PC-3 (cell line): Measurements from ENCODE around the gene SMU1. TPM values are rescaled to one million over a fixed set of nuclear protein-coding genes. Genes with fewer than 3 reads are reported as not detected.

ENCODE experiments used
- ATAC-seq: fragments of 200-7000 bp; cut with Tn5 transposase; 2 replicates; pipeline ENCODE4 v1.9.1; 2020; ENCODE audit warnings: mild to moderate bottlenecking, moderate library complexity
- BruUV-seq: library from RNA; stranded (reverse); fragments of 400-500 nt; replicated peaks from 2 replicates; lab custom pipeline; 2021; lab: Mats Ljungman, UMichigan
- CTCF ChIA-PET: fragments of 300-600 bp; sonication (Branson Sonifier 250); formaldehyde crosslinking; loops from one replicate; lab custom pipeline; 2022; ENCODE audit warnings: antibody characterized with exemption; lab: Charles Lee
- POLR2A ChIA-PET: fragments of 300-600 bp; sonication (Branson Sonifier 250); formaldehyde crosslinking; loops from one replicate; lab custom pipeline; 2022; ENCODE audit warnings: antibody characterized with exemption; ENCODE audit not compliant: unreplicated experiment; lab: Charles Lee
- DNase-seq: peaks from one replicate; pipeline ENCODE4 v3.0.0-alpha.2; 2015
- H2AFZ ChIP-seq: fragments of 300-600 bp; sonication (generic); 2 replicates; pipeline ENCODE4 v1.6.0; 2016; ENCODE audit warnings: antibody characterized with exemption, low read length
- H3F3A ChIP-seq: fragments of 300-600 bp; sonication (generic); one replicate; pipeline ENCODE4 v1.6.0; 2017; ENCODE audit warnings: antibody characterized with exemption, low read length, control low read depth, mild to moderate bottlenecking; ENCODE audit not compliant: unreplicated experiment
- H3K27ac ChIP-seq: fragments of 300-600 bp; sonication (generic); 2 replicates; pipeline ENCODE4 v1.5.1; 2016; ENCODE audit warnings: mild to moderate bottlenecking, low read length
- H3K27me3 ChIP-seq: fragments of 300-600 bp; sonication (generic); 2 replicates; pipeline ENCODE4 v1.6.1; 2016; ENCODE audit warnings: low read length, mixed read lengths
- H3K36me3 ChIP-seq: fragments of 300-600 bp; sonication (generic); 2 replicates; pipeline ENCODE4 v1.6.1; 2016; ENCODE audit warnings: low read depth, mixed run types, low read length, mixed read lengths
- H3K4me1 ChIP-seq: fragments of 300-600 bp; sonication (generic); 2 replicates; pipeline ENCODE4 v1.5.1; 2016; ENCODE audit warnings: low read length; ENCODE audit not compliant: insufficient read depth
- H3K4me2 ChIP-seq: fragments of 300-600 bp; sonication (generic); 2 replicates; pipeline ENCODE4 v1.6.0; 2016; ENCODE audit warnings: low read length
- H3K4me3 ChIP-seq: fragments of 300-600 bp; sonication (generic); 2 replicates; pipeline ENCODE4 v1.5.1; 2016; ENCODE audit warnings: mild to moderate bottlenecking, low read length, mixed read lengths
- H3K79me2 ChIP-seq: fragments of 300-600 bp; sonication (generic); 2 replicates; pipeline ENCODE4 v1.6.1; 2017; ENCODE audit warnings: low read length, mixed read lengths
- H3K9ac ChIP-seq: fragments of 300-600 bp; sonication (generic); 2 replicates; pipeline ENCODE4 v1.6.0; 2016; ENCODE audit warnings: mild to moderate bottlenecking, low read length
- H3K9me2 ChIP-seq: fragments of 300-600 bp; sonication (generic); replicated peaks from 2 replicates; pipeline ENCODE4 v1.6.1; 2016; ENCODE audit warnings: mixed run types, low read length, mixed read lengths
- H3K9me3 ChIP-seq: fragments of 300-600 bp; sonication (generic); 2 replicates; pipeline ENCODE4 v1.6.1; 2016; ENCODE audit warnings: low read length, mixed read lengths
- H4K20me1 ChIP-seq: fragments of 300-600 bp; sonication (generic); 2 replicates; pipeline ENCODE4 v1.6.1; 2016; ENCODE audit warnings: low read length, mixed read lengths
- EZH2 ChIP-seq: fragments of 300-600 bp; sonication (generic); IDR thresholded peaks from one replicate; pipeline ENCODE4 v1.6.1; 2017; ENCODE audit warnings: antibody characterized with exemption, mild to moderate bottlenecking, low read length; ENCODE audit not compliant: unreplicated experiment
- EZH2phosphoT487 ChIP-seq: fragments of 300-600 bp; sonication (generic); IDR thresholded peaks from 2 replicates; pipeline ENCODE4 v1.6.1; 2018; ENCODE audit warnings: mild to moderate bottlenecking, antibody characterized with exemption, low read length, borderline replicate concordance
- intact Hi-C: fragments of 100-400 bp; cut with micrococcal nuclease; formaldehyde crosslinking; loops from 2 replicates; pipeline ENCODE4 v1.9.0; 2023
- total RNA-seq: library from RNA; depleted of rRNA; stranded (reverse); fragments of >200 nt; gene quantifications from 2 replicates; pipeline ENCODE4 v1.2.3, GENCODE V29; 2014
- TF ChIP-seq, protein P1 (sequence below): fragments of 300-600 bp; sonication (generic); conservative IDR thresholded peaks from 2 replicates; pipeline ENCODE4 v1.5.1; 2017; ENCODE audit warnings: antibody characterized with exemption, low read depth, mild to moderate bottlenecking, low read length

The SMU1 gene
- total RNA-seq, 1 experiment from 2014 or later: 17.6 TPM

DNA sequence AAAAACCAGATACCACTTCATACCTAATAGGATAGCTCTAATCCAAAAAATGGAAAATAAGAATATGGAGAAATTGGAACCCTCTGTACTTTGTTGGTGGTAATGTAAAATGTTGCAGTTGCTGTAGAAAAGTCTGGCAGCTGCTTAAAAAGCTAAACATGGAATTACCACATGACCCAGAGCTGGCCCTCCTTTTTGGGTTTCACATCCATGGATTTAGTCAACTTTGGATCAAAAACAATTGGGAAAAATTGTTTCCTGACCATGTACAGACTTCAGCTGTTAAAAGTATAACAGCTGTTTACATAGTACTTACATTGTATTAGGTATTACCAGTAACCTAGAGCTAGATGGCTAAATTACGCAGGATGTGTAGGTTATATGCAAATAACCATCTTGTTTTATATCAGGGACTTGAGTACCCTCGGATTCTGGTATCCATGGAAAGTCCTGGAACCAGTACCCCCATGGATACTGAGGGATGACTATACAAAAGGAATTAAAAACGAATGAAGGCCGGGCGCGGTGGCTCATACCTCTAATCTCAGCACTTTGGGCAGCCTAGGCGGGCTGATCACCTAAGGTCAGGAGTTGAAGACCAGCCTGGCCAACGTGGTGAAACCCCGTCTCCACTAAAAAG, 35.6 kb downstream of the SMU1 start:
- Histone ChIP-seq H4K20me1 (0 out of 2 replicates have a peak, but pooled peaks cover 3% of the 10 kb centered on the region), H3K4me3 (no peak overlapping the region), H3K36me3 (peaks cover 31% of the 10 kb centered on the region), H3K4me2 (no peak overlapping the region), H3F3A (peaks cover 1% of the 10 kb centered on the region), H2AFZ (no peak overlapping the region), H3K27me3 (no peaks in the 10 kb centered on the region), H3K27ac (no peak overlapping the region), H3K9ac (no peak overlapping the region), H3K9me2 (no peaks in the 10 kb centered on the region), H3K9me3 (no peaks in the 10 kb centered on the region), H3K79me2 (no peaks in the 10 kb centered on the region), H3K4me1 (peaks cover 15% of the 10 kb centered on the region; the same call in 1 of the 2 replicates)
- ChIA-PET CTCF (no interaction called here), POLR2A (no interaction called here)
- no peak for TF ChIP-seq EZH2phosphoT487
- TF ChIP-seq, protein P1, sequence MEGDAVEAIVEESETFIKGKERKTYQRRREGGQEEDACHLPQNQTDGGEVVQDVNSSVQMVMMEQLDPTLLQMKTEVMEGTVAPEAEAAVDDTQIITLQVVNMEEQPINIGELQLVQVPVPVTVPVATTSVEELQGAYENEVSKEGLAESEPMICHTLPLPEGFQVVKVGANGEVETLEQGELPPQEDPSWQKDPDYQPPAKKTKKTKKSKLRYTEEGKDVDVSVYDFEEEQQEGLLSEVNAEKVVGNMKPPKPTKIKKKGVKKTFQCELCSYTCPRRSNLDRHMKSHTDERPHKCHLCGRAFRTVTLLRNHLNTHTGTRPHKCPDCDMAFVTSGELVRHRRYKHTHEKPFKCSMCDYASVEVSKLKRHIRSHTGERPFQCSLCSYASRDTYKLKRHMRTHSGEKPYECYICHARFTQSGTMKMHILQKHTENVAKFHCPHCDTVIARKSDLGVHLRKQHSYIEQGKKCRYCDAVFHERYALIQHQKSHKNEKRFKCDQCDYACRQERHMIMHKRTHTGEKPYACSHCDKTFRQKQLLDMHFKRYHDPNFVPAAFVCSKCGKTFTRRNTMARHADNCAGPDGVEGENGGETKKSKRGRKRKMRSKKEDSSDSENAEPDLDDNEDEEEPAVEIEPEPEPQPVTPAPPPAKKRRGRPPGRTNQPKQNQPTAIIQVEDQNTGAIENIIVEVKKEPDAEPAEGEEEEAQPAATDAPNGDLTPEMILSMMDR: no peak
- TF ChIP-seq EZH2: no peak
- ATAC-seq (no peak), DNase-seq (no peak)
- no TSS peak for BruUV-seq
- intact Hi-C loops: no loop called here

DNA sequence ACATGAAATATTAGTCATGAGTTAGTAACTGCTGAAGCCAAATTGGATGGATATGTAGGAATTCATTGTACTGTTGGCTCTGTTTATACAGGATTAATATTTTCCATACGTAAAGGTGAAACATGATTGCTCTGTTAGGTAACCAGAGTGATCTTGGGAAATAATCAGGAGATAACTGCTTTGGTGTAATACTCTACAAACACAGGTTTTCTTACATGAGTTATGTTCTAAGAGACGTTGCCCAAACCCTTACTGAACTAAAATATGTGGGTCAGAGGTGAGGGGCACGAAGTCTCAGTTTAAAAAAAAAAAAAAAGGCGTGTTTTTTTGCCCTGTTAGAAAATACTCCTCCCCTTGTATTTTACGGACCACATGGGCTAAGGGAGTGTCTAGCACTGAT, 43.6 kb downstream of the SMU1 start:
- Histone ChIP-seq H2AFZ (no peak overlapping the region), H3K79me2 (peaks cover 70% of the 10 kb centered on the region), H3K27me3 (no peaks in the 10 kb centered on the region), H3K4me1 (peaks cover 21% of the 10 kb centered on the region), H3F3A (no peaks in the 10 kb centered on the region), H3K36me3 (peaks cover 95% of the 10 kb centered on the region), H3K27ac (no peak overlapping the region), H3K9ac (no peak overlapping the region), H4K20me1 (peaks cover 50% of the 10 kb centered on the region), H3K9me3 (no peaks in the 10 kb centered on the region), H3K4me3 (no peak overlapping the region), H3K4me2 (no peak overlapping the region; the same call in 1 of the 2 replicates), H3K9me2 (no peaks in the 10 kb centered on the region)
- TF ChIP-seq EZH2: no peak
- no peak for TF ChIP-seq EZH2phosphoT487
- TF ChIP-seq, protein P1: no peak
- intact Hi-C loops: no loop called here
- ChIA-PET POLR2A (no interaction called here), CTCF (no interaction called here)
- BruUV-seq: no TSS peak
- no peak for ATAC-seq
- DNase-seq: no peak

DNA sequence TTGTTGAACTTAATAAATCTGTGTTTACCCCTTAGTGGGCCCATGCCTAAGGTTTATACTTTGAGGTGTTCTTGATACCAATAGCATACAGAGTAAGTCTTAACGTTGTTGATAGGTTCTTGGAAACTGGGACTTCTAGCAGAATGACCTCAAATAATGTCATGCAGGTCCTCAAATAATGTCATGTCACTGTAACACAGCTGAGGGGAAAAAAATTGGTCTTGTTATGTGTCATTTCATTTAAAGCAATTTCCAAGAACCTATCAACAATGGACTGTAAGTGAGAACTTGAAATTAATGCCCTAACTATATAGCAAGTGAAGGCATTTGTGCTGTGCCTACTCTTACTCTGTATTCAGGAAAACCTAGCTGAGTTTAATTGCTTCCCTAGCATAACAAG, 44.2 kb downstream of the SMU1 start:
- H3K79me2 ChIP-seq: peaks cover 76% of the 10 kb centered on the region
- intact Hi-C loops: no loop called here
- H4K20me1 ChIP-seq: peaks cover 55% of the 10 kb centered on the region
- BruUV-seq: no TSS peak
- no peak for DNase-seq
- H3F3A ChIP-seq: no peaks in the 10 kb centered on the region
- no peak overlapping the region for H3K27ac ChIP-seq
- H3K27me3 ChIP-seq: no peaks in the 10 kb centered on the region
- ChIA-PET POLR2A (no interaction called here), CTCF (no interaction called here)
- no peaks in the 10 kb centered on the region for H3K9me3 ChIP-seq
- no peaks in the 10 kb centered on the region for H3K9me2 ChIP-seq
- no peak overlapping the region for H3K4me2 ChIP-seq
- no peak overlapping the region for H3K4me3 ChIP-seq
- no peak overlapping the region for H2AFZ ChIP-seq
- TF ChIP-seq, protein P1: no peak
- TF ChIP-seq EZH2phosphoT487 (no peak), EZH2 (no peak)
- ATAC-seq: no peak
- H3K9ac ChIP-seq: no peak overlapping the region
- H3K4me1 ChIP-seq: peaks cover 26% of the 10 kb centered on the region
- H3K36me3 ChIP-seq: peaks cover 96% of the 10 kb centered on the region
